Activated naive CD4-positive, alpha-beta T cell treated with anti-CD3 and anti-CD28 coated beads, Interleukin-2, amount 50 U/mL, for 24 hours (primary cell): ENCODE results near the gene RNU1-3.
"Not testable (repeated sequence)": the region's sequence is repeated elsewhere in the genome, so short reads cannot be mapped to it uniquely, and the experiment has no call there.

Experiments
- H3K27ac Mint-ChIP-seq: one replicate; pipeline ENCODE4 v1.8.0; 2021; ENCODE audit warnings: mild to moderate bottlenecking, mixed read lengths
- H3K27me3 Mint-ChIP-seq: one replicate; pipeline ENCODE4 v1.8.0; 2021; ENCODE audit warnings: mixed read lengths
- H3K36me3 Mint-ChIP-seq: one replicate; pipeline ENCODE4 v1.8.0; 2021; ENCODE audit warnings: mixed read lengths
- H3K4me1 Mint-ChIP-seq: one replicate; pipeline ENCODE4 v1.8.0; 2021; ENCODE audit warnings: mixed read lengths
- H3K4me3 Mint-ChIP-seq: one replicate; pipeline ENCODE4 v1.8.0; 2021; ENCODE audit warnings: mild to moderate bottlenecking, mixed read lengths
- H3K9me3 Mint-ChIP-seq: one replicate; pipeline ENCODE4 v1.8.0; 2021; ENCODE audit warnings: mixed read lengths

The RNU1-3 gene

DNA sequence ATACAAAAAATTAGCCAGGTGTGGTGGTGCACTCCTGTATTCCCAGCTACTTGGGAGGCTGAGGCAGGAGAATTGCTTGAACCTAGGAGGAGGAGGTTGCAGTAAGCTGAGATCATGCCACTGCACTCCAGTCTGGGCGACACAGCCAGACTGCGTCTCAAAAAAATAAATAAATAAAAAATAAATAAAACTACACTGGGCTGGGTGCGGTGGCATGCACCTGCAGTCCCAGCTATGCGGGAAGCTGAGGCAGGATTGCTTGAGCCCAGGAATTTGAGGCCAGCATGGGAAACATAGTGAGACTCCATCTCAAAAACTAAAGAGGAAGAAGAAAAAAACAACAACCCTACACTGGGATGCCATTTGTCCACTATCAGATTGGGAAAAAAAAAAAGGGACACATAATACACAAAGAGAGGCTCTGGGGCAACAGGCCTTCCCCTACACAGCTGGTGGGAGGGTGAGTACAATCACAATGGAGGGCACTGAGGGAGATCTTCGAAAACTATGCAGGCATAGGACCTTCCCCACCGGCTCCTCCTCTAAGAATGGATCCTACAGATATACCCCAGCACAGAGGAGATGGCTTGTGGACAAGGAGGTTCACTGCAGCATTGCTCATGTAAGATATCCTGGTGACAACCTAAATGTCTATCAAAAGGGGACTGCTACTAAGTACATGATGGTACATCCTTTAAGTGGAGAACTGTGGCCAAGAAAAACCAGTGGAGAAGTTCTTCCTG is 33.0 kb downstream of the RNU1-3 start:
- H3K4me1 Mint-ChIP-seq, H3K27ac Mint-ChIP-seq, H3K9me3 Mint-ChIP-seq, H3K4me3 Mint-ChIP-seq, H3K27me3 Mint-ChIP-seq: not testable (repeated sequence)
- peaks cover 13% of the 10 kb centered on the region for H3K36me3 Mint-ChIP-seq

DNA sequence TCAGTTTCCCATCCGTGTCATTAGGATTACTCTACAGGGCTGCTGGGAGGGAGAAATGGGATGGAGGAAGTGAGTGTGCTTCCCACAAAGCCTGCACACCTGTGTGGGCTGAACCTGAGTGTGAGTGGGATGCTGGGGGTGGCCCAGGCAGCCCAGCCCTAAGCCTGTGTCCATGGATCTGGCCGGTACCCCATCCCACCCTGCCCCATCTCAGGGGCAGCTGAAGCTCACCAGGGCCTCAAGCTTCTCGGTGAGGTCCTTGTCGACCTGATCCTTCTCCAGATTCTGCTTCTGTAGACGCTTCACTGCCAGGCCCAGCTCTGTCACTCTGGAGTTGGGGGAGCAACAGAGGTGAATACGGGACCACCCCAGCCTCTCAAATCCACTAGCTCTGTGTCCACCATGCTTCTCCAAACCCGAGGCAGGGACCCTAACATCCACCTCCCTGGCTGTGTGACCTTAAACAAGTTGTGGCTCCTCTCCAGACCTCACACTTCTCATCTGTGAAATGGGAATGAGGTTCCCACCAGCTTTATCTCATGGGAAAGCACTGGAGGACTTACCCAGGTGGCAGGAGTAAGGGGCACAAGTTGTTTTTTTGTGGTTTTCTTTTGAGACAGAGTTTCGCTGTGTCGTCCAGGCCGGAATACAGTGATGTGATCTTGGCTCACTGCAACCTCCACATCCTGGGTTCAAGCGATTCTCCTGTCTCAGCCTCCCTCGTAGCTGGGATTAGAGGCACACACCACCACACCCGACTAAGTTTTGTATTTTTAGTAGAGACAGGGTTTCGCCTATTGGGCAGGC is 34.5 kb downstream of the RNU1-3 start:
- H3K36me3 Mint-ChIP-seq = peaks cover 15% of the 10 kb centered on the region
- H3K27ac Mint-ChIP-seq, H3K4me3 Mint-ChIP-seq, H3K27me3 Mint-ChIP-seq, H3K9me3 Mint-ChIP-seq, H3K4me1 Mint-ChIP-seq: not testable (repeated sequence)

DNA sequence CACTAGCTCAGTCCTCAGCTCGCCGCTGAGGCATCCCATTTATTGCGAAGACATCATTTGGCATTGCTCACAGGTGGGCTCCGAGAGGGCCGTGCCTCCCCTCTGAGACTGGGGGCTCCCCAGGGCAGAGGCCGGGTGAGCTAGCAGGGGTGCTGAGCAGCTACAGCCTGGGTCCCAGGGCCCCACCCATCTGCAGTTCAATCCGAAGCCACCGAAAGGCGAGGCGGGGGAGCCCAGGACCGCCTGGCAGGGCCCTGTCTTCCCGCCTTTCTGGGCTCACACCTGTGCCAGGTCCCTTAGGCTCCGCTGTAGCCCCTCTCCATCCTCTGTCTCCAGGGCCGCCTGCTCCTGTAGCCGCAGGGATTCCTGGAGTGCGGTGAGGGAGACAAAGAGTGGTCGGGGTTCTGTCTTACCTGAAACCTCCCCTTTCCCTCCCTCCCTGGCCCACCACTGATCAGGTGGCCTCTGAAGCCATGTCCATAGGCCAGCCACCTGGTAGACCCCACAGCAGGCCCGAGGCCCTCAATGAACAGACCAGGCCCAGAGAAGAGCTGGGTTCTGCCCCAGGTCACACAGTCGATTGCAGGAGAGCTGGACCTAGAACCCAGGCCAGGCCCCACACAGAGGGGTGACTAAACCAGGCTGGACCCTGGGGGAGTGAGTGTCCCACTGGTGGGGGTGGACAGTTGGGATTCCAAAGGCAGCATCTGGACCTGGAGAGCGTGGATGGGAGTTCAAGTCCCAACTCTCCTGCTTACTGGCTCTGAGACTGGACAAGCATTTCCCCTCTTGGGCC is 35.3 kb downstream of the RNU1-3 start:
- Mint-ChIP-seq H3K27me3 (no peaks in the 10 kb centered on the region), H3K4me3 (no peak overlapping the region), H3K27ac (no peak overlapping the region), H3K36me3 (peaks cover 15% of the 10 kb centered on the region), H3K4me1 (peaks cover 5% of the 10 kb centered on the region), H3K9me3 (no peaks in the 10 kb centered on the region)

DNA sequence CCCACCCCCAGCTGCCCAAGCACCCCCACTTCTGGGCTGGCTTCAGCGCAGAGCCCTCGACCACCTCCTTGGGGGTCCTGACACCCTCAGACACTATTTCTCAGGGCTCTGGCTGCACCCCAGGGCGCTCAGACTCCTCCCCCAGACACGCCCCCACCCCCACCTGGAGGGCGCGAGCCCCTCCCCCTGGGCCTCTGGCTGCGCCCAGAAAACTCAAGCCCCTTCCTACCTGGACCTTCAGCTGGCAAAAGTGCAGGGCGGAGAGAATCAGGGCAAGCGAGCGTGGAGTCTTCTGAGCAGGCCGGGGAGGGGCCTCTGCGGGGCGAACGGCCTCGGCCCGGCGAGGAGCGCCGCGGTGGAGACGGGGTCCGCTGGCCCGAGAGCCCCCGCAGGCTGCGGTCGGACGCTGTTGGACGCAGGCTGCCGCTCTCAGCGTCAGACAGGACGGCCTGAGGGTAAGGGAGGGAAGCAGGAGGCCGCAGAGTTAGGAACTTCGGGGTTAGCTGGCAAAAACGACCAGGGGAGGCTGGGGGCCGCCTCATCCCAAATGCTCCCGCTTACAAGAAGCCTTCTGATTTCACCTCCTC is 36.0 kb downstream of the RNU1-3 start:
- no peaks in the 10 kb centered on the region for H3K27me3 Mint-ChIP-seq
- peaks cover 21% of the 10 kb centered on the region for H3K36me3 Mint-ChIP-seq
- peaks cover 5% of the 10 kb centered on the region for H3K4me1 Mint-ChIP-seq
- peak overlapping the region; percentile 67 for H3K27ac Mint-ChIP-seq
- no peaks in the 10 kb centered on the region for H3K9me3 Mint-ChIP-seq
- H3K4me3 Mint-ChIP-seq = no peak overlapping the region

DNA sequence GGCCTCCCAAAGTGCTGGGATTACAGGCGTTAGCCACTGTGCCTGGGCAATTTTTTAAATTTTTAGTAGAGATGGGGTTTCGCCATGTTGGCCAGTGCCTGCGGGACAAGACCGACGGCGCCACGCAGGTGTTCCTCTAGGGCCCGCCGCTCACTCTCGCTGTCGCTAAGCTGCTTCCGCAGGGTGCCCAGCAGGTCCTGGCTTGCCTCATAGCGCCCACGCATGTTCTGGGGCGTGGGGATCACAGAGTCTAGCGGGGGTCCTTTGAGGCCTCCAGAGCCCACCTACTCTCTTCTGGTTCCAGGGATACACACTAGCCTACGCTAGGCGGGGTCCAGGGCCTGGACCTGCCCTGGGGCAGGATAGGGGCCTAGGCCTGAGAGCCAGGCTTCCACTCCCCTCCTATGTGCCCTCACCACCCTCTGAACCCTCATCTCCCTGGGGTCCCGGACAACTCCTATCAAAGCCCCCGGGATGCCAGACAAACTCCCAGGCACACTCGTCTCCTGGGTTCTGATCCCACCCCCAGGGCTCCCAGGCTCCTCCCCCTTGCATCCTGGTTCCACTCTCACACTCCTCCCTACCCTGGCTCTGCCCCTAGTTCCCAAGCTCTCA is 36.7 kb downstream of the RNU1-3 start:
- not testable (repeated sequence) for H3K27me3 Mint-ChIP-seq, H3K9me3 Mint-ChIP-seq, H3K4me1 Mint-ChIP-seq, H3K4me3 Mint-ChIP-seq
- peak overlapping the region; percentile 67 for H3K27ac Mint-ChIP-seq
- peaks cover 22% of the 10 kb centered on the region for H3K36me3 Mint-ChIP-seq

DNA sequence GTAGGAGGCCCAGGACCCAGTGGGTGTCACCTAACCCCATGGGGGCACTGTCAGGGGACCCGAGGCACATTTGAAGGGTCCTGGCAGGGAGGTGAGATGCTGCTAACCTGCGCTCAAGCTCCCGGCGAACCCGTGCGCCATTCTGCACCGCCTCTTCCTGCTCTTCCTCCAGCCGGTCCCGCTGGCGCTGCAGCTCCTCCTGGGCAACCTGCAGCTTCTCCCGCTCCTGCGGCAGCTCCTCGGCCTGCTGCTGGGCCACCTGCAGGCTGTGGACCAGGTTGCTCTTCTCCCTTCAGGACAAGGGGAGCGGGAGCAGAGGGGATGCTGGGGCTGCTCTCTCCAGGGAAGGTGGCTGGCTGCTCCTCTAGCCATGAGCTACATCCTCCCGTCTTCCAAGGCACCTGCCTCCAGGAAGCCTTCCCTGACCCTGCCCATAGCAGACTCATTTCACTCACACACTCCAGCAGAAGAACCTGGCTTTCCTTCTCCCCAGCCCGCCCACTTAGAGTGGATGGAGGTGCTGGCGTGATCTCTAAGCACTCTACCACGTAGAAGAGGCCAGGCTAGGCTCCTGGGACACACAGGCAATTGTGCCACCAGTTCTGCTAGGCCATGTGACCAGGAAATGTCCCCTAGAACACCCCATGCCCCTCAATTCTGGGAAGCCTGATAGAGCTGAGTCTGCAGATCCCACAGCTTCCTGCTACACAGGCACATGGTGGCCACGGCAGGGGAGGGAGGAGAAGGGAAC is 38.2 kb downstream of the RNU1-3 start:
- H3K27me3 Mint-ChIP-seq = no peaks in the 10 kb centered on the region
- no peaks in the 10 kb centered on the region for H3K4me1 Mint-ChIP-seq
- H3K4me3 Mint-ChIP-seq = no peak overlapping the region
- no peak overlapping the region for H3K27ac Mint-ChIP-seq
- no peaks in the 10 kb centered on the region for H3K9me3 Mint-ChIP-seq
- H3K36me3 Mint-ChIP-seq = peaks cover 15% of the 10 kb centered on the region

DNA sequence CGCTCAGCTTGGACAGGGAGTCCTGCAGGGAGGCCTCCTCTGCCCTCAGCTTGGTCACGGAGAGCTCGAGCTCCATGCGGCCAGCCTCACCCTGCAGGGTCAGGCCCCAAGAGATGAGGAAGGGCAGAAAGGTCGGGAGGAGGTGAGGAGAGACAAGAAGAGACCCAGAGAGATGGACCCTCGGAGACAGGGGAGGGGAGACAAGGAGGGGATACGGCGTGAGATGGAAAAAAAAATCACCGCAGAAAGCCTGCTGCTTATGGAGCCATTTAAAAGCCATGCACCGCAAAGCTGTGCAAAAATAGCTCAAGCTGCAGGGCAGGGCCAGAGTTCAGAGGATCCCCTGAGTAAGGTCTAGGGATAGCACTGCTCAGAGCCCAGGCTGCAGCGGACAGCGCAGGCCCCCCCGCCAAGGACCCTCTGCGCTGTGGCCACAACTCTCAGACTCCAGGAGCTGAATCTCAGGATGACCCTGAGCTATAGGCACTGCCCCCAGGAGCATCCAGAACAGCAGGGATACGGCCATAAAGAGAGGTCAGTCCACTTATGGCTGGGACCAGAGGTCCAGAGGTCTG is 40.3 kb downstream of the RNU1-3 start:
- H3K27ac Mint-ChIP-seq, H3K9me3 Mint-ChIP-seq, H3K27me3 Mint-ChIP-seq, H3K4me3 Mint-ChIP-seq, H3K4me1 Mint-ChIP-seq: not testable (repeated sequence)
- peaks cover 15% of the 10 kb centered on the region for H3K36me3 Mint-ChIP-seq

DNA sequence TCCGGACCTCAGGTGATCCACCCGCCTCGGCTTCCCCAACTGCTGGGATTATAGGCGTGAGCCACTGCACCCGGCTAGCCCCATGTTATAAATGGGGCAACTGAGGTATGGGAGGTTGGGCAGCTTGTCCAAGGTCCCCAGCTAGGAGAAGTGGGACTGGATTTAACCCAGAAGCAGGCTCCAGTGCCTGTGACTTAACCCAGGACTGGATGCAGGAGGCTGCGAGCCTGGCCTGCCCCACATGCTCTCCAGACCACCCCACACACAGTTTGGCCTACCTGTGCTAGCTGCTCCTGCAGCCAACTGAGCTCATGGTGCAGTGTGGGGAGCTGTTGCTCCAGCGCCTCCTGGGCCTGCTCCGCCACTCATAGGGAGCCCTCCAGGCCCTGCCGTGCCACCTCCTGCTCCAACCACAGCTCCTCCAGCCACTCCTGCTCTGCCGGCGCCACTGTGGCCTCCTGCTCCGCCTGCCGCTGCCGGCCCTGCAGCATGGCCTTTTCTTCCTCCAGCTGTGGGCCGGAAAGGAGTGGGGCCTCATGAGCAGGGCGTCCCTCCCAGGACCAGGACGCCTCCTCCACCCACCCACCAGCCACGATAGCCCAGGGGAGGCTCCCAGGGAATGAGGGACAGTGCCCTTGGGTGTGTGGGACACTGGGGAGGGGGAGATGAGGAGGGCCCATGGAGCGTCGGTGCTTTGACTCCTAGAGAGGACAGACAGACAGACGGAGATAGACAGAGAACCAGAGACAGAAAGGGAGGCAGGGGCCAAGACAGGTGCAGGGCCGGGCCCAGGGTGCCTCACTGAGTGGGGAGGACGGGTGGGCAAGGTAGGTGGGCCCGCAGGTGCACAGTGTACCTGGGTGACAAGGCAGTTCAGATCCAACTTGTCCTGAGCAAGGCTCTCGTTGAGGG is 41.0 kb downstream of the RNU1-3 start:
- Mint-ChIP-seq H3K27me3 (no peaks in the 10 kb centered on the region), H3K4me3 (no peak overlapping the region), H3K36me3 (peaks cover 15% of the 10 kb centered on the region), H3K4me1 (no peaks in the 10 kb centered on the region), H3K9me3 (no peaks in the 10 kb centered on the region), H3K27ac (no peak overlapping the region)

DNA sequence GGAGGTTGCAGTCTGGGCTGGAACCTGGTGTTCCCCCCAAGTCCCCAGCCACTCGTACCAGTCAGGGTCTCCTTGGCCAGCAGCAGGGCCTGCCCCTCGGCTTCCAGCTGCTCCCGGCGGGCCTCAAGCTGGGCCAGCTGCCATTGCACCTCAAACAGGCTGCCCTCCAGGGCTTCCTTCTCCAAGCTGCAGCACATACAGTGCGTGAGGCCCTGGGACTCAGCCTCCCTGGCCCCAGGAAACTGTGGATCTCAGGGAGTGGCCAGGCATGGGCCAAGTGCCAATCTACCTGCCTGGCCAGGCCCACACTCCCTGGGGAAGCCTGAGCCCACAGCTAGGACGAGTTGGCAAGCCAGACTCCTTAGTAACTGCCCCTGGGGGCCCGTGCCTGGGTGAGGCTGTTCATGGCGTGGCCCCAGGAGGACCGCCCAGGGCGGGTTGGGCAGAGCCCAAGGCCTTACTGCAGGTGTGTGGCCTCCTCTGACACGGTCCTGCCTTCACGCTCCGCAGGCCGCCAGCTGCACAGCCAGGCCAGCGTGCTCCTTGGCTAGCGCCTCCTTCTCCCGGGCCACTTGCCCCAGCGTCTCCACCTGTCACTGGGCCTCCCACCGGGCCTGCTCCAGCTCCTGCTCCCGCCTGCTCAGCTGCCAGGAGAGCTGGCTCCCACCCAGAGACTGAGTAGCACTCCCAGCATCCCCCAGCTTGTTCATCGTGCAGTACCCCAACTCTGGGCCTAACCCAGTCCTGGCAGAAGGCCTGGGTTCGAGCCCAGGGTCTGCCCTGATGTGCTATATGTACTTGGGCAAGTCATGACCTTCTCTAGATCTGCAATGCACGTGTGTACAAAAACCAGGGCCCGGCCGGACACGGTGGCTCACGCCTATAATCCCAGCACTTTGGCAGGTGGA is 42.7 kb downstream of the RNU1-3 start:
- H3K27me3 Mint-ChIP-seq, H3K27ac Mint-ChIP-seq, H3K9me3 Mint-ChIP-seq: not testable (repeated sequence)

DNA sequence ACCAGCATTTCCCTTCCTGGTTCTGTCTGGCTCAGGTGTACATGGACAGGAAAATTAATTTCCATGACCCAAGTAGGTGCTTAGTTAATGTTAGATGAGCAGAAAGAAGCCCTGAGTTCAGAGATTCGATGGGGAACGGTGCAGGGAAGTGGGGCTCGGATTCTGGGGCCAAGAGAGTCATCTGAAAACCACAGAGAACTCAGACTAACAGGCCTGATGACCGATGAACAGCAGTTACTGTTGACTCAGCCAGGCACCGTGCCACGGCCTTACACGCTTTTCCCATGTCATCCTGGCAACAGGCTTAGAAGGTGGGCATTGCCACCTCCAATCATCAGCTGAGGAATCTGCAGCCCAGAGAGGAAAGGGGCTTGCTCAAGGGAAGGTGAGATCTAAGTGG is 43.4 kb downstream of the RNU1-3 start:
- not testable (repeated sequence) for H3K9me3 Mint-ChIP-seq

More for the DNA sequence above, 42.7 kb downstream of the RNU1-3 start:
- not testable (repeated sequence) for H3K4me1 Mint-ChIP-seq, H3K4me3 Mint-ChIP-seq
- H3K36me3 Mint-ChIP-seq = peaks cover 11% of the 10 kb centered on the region

DNA sequence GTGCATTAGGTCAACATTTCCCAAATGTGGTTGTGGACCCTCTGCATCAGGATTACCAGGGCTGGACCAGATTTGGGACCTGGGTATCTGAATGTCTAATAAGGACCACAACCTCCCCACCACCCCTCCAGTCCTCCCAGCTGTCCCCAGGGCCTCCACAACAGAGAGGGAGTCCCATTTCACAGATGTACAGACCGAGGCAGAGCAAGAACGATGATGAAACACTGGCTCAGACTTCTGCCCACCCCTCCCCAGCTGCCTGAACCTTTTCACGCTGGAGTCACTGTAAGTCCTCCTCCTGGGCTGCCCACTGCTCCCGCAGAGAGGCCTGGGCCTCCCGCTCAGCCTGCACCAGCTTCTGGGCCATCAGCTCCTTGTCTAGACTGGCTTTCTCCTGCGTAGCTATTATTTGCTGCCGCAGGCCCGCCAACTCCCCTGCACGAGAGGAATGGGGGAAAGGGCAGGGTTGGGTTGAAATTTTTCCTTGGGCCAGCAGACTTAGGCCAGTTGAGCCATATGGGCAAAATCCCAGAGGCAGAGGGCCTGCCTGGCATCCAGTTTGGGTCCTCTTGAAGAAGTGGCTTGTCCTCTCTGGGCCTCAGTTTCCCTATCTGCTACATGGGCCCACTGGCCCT is 45.0 kb downstream of the RNU1-3 start:
- H3K9me3 Mint-ChIP-seq, H3K36me3 Mint-ChIP-seq, H3K4me1 Mint-ChIP-seq, H3K27me3 Mint-ChIP-seq, H3K4me3 Mint-ChIP-seq, H3K27ac Mint-ChIP-seq: not testable (repeated sequence)

More for the DNA sequence above, 43.4 kb downstream of the RNU1-3 start:
- H3K4me3 Mint-ChIP-seq, H3K36me3 Mint-ChIP-seq, H3K4me1 Mint-ChIP-seq, H3K27ac Mint-ChIP-seq, H3K27me3 Mint-ChIP-seq: not testable (repeated sequence)

DNA sequence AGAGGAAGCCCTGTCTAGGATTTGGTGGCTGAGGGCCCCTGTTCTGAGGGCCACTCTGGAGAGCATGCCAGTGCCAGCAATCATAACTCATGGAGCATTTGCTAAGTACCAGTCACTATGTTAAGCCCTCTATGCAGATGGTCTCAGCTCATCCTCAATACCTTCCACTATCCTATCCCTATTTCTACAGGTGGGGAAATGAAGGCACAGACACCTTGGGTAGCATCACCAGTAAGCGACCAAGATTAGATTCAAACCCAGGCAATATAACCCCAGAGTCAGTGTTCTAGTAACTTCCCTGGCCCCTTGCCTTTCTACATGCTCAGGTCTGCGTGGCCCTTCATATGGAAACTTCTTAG is 45.5 kb downstream of the RNU1-3 start:
- Mint-ChIP-seq H3K27ac (no peak overlapping the region), H3K4me1 (no peaks in the 10 kb centered on the region), H3K36me3 (peaks cover 6% of the 10 kb centered on the region), H3K4me3 (no peak overlapping the region), H3K9me3 (no peaks in the 10 kb centered on the region), H3K27me3 (no peaks in the 10 kb centered on the region)
